ENCODE data around the gene HMGCL. TPM values are rescaled to one million over a fixed set of nuclear protein-coding genes. Genes with fewer than 3 reads are reported as not detected.

Gene HMGCL
- polyA plus RNA-seq, 4 donors: 21.2 to 77.3 (median 64.7) TPM

DNA sequence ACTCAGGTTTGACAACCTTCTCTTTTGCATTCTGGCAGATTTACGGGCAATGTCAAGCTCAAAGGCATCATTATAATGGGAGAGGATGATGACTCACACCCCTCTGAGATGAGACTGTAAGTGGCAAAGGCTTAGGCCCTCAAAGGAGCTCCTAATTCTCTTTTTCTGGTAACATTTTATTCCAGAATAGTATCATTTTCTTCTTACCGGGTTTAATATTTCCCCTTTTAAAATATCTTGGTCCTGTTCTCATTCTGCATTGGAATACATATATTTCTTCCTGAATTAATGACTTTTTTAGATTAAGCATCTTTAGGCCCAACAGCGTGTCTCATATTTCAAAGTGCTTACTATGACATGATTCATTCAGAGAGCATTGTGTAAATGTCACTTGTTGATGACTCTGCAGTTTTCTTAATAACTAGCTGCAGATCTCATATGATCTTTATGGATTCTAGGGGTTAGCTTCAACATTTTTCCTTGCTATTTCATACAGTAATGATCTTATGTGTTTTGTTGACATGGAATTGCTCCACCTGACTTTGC, 45.3 kb downstream of the HMGCL start:
- DNase-seq (ENCODE audit: low read depth in 4 of 4, low spot score in 3 of 4): no peak

DNA sequence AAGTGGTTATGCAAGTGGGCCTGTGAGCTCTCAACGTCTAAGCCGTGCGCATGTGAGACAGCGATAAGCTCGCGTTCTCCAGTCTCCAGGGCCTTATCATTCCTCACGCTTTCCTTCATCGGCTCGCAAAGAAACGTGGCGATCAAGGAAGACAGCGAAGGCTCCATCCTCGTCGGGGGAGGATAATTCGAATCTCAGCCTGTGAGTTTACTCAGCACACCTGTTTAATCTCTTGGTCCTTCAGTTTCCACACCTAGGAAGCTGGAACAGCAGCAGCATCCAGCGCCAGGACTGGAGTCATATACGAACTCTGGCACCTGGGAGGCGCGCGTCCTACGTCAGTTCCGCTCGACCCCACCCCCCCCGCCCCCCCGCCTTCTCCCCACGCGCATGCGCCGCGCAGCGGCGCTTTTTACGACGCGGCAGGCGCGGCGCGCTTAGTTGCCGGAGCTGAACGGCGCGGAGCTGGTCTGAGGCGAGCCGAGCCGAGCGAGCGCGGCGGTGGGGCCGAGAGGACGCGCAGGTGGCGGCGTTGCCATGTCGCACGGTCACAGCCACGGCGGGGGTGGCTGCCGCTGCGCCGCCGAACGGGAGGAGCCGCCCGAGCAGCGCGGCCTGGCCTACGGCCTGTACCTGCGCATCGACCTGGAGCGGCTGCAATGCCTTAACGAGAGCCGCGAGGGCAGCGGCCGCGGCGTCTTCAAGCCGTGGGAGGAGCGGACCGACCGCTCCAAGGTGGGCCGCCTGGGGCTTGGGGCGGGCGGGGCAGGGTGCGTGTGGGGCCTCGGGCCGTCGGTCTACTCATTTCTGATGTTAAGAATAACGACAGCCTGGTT, 47.0 kb downstream of the HMGCL start, which contains the start of gene PITHD1:
TSS of gene PITHD1 (plus strand) at position 440 of the 836 bp plus-strand sequence. CDS start at position 538, 98 bp downstream.
- peak; percentile 72 to 79 (median 76) for DNase-seq (ENCODE audit: low read depth in 4 of 4, low spot score in 3 of 4)

DNA sequence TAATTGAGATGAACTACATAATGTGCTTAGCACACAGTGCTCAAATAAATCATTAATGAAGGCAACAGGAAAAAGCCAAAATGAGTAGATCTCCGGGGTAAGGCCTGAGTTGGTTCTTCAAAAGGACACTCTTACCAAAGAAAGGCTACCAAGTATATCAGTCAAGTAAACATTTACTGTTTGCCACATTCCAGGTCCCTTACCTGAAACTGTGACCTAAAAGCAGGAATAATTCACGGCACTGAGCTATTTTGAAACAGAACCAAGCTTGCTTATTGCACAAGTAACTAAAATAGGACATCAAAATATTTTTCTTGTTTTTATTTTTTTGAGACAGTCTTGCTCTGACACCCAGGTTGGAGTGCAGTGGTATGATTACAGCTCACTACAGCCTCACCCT, 49.0 kb downstream of the HMGCL start:
- no peak for DNase-seq (ENCODE audit: low read depth in 4 of 4, low spot score in 3 of 4)

DNA sequence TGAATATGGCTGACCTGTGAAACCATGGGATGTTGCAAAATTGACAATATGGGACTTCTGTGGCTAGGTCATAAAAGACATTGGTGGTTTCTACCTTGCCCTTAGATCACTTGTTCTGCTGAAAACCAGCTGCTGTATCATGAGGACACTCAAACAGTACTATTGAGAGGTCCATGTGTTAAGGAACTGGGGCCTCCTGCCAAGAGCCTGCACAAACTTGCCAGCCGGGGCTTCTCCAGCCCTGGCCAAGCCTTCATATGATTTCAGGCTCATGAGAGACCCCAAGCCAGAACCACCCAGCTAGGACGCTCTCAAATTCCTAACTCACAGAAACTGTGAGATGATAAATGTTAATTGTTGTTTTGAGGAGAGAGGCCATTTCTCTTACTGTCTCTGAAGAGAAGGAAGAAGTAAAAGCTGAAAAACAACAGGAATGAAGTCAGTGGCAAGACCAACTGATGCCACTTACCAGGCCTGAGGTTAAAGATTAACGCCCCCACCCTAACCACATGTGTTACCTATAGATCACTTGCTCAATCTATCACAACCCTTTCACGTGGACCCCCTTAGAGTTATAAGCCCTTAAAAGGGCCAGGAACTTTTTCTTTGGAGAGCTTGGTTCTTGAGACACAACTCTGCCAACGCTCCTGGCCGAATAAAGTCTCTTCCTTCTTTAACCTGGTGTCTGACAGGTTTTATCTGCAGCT, 50.9 kb downstream of the HMGCL start:
- DNase-seq (ENCODE audit: low read depth in 4 of 4, low spot score in 3 of 4): no peak

DNA sequence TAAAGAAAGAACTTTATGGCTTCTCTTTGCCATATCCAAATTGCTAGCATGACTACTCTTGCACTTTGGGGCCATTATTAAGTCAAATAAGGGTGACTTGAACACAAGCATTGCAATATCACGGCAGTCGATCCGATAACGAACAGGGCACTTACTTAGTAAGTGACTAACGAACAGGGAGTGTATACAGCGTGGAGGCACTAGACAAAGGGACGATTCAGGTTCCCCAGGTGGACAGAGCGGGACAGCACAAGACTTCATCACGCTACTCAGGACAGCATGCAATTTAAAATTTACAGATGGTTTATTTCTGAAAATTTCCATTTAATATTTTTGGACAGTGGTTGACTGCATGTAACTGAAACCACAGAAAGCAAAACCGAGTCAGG, 52.4 kb downstream of the HMGCL start:
- no peak for DNase-seq (ENCODE audit: low read depth in 4 of 4, low spot score in 3 of 4)

DNA sequence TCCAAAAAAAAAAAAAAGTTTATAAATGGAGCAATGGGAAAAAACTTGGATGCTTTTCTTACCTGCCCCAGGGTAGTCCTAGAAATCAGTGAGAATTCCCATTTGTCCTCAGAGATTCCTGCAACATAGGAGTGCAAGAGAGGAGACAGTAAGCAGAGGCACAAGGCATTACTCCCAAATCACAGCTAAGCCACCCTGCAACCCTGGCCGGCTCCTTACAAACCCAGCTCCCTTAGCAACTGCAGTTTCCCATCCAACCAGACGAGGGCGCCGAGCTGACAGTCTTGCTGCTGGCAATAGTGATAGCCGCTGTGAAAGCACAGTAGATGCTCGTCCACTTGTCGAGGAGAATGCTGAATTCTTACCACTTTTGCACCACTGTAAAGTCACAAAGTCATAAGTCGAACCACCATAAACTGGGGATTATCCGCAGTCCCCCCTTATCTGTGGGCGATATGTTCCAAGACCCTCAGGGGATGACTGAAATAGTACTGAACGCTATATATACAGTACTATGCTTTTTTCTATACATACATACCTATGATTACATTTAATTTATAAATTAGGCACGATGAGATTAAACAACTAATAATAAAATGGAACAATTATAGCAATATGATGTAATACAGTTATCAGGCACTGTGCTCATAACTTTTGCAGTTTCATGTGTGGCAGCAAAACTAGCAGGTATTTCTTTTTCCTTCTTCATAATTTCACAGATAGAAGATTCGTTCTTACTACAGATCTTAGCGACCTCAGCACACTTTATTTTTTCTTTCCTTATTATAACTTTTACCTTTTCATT, 53.0 kb downstream of the HMGCL start:
- peak; percentile 44 to 62 (median 54) for DNase-seq (ENCODE audit: low read depth in 4 of 4, low spot score in 3 of 4)

DNA sequence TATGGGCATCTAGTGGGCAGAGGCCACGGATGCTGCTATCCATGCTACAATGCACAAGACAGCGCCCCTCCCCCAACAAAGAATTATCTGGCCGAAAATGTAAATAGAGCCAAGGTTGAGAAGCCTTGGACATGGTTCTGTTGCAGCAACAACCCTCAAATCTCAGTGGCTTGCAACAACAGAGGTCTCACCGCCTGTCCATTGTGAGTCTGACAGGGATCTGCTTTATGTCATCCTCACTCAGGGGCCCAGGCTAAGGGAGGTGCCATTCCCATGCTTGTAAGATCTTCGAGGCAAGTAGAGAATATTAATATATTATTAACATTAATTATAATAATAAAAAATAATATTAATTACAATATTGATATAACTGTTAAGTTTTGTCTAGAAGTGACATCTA, 56.5 kb downstream of the HMGCL start:
- DNase-seq (ENCODE audit: low read depth in 4 of 4, low spot score in 3 of 4): no peak

DNA sequence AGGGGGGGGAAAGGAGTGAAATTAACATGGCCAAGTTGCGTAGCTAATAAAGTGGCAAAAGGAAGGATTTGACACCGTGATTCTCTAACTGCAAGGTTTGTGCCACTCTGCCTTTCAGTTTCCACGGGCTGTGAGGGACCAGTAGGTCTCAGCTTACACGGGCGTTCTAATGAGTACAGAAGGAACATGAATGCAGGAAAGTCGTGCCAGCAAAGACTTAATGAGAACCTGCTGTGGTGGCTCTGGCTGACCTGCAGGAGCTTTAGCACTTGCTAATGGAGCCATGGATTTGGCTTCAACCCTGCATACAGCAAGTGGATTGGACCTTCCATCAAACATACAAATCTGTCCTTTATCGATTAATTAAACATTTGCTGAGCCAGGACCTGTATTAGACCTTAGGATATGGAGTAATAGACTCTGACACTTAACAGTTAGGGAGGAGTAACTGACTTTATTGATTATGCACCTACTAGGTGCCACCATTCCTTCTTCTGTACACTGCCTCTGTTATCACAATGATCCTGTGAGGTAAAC, 62.1 kb downstream of the HMGCL start:
- DNase-seq (ENCODE audit: low read depth in 4 of 4, low spot score in 3 of 4): no peak

DNA sequence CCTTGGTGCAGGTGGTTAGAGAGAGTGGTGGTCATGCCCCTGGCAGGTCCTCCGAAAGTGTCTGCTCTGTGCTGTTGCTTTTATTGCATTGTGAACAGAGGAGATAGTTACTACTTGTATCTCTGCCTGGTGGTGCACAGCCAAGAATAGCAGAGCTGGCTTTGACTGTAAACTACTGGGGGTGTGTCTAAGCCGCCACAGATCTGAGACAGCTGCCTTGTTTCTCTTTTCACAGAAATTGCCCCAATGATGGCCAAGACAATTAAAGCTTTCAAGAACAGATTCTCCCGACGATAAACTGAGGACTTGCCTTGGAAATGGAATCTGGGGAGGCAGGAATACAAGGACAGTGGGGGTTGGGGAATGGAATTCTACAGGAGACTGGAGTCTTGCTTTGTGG, 66.0 kb downstream of the HMGCL start:
- DNase-seq (ENCODE audit: low read depth in 4 of 4, low spot score in 3 of 4): no peak

DNA sequence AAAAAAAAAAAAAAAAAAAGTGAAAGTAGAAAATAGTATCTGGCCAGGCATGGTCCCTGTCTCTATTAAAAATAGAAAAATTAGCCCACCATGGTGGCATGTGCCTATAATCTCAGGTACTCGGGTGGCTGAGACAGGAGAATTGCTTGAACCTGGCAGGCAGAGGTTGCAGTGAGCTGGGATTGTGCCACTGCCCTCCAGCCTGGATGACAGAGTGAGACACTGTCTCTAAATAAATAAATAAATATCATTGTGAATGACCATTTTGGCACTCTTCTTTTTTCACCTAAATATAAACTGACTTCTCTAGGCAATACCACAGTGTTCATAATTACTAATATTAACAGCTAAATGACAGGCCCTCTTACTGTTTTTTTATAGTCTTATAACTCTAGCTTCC, 67.4 kb downstream of the HMGCL start:
- DNase-seq (ENCODE audit: low read depth in 4 of 4, low spot score in 3 of 4): no peak

DNA sequence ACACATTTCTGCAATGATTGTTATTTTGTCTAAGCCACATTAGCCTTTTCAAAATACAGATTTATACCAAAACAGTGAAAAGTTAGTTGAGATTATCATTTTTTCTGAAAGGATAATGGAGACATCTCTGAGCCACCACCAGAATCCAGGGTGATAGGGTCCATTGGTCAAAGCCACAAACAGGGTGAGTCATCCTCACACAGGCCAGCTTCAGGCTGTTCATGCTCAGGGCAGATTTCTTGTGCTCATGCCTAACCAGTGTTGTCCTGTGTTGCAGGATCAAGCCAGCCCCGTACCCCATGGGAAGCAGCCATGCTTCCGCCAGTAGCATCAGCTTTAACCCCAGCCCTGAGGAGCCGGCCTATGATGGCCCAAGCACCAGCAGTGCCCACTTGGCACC, 68.6 kb downstream of the HMGCL start:
- no peak for DNase-seq (ENCODE audit: low read depth in 4 of 4, low spot score in 3 of 4)

DNA sequence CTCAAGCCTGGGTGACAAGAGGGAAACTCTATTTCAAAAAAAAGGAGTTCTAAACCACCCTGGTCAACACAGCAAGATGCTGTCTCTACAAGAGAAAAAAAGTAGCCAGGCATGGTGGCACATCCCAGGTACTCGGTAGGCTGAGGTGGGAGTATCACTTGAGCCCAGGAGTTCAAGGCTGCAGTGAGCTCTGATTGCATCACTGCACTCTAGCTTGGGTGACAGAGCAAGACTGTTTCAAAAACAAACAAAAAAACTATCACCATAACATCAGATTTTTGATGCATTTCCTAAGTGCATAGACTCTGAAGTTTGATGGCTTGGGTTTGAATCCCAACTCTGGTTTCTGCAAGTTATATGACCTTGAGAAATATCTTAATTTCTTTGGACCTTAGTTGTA, 72.3 kb downstream of the HMGCL start:
- no peak for DNase-seq (ENCODE audit: low read depth in 4 of 4, low spot score in 3 of 4)

Other genes with a start within 250 kb of the HMGCL start
- 1,000 to 10,000 TPM; 2,223 to 2,601 (median 2,402) TPM for gene RPL11, start 133.6 kb downstream of the HMGCL start, polyA plus RNA-seq (ENCODE audit: insufficient read length in 4 of 4)
- gene ELOA, start 82.0 kb downstream of the HMGCL start, polyA plus RNA-seq (ENCODE audit: insufficient read length in 4 of 4): 10 to 100 TPM; 31.5 to 35.9 (median 35.6) TPM
- gene PITHD1, start 47.0 kb downstream of the HMGCL start, polyA plus RNA-seq (ENCODE audit: insufficient read length in 4 of 4): 10 to 100 TPM; 57.6 to 66.9 (median 62.5) TPM
- 10 to 100 TPM; 35.0 to 79.7 (median 63.3) TPM for gene LYPLA2, start 34.3 kb downstream of the HMGCL start, polyA plus RNA-seq (ENCODE audit: insufficient read length in 4 of 4)
- 10 to 100 TPM in 3 of 4 donors, 1 to 10 TPM in 1; 7.8 to 41.0 (median 28.3) TPM for gene GALE, start 24.7 kb downstream of the HMGCL start, polyA plus RNA-seq (ENCODE audit: insufficient read length in 4 of 4)
- gene FUCA1, start 42.9 kb upstream of the HMGCL start, polyA plus RNA-seq (ENCODE audit: insufficient read length in 4 of 4): 10 to 100 TPM; 43.1 to 49.0 (median 47.4) TPM
- gene CNR2, start 87.9 kb upstream of the HMGCL start, polyA plus RNA-seq (ENCODE audit: insufficient read length in 4 of 4): under 1 TPM; 0.06 to 0.11 (median 0.07) TPM
- 100 to 1,000 TPM; 193 to 271 (median 203) TPM for gene PNRC2, start 134.4 kb upstream of the HMGCL start, polyA plus RNA-seq (ENCODE audit: insufficient read length in 4 of 4)
- gene SRSF10, start 154.9 kb upstream of the HMGCL start, polyA plus RNA-seq (ENCODE audit: insufficient read length in 4 of 4): 100 to 1,000 TPM; 170 to 256 (median 223) TPM

All from left renal pelvis (tissue), 4 donors.